DMS79 treated with DMSO at 0.1 percent for 48 hours (cell line): ENCODE results near the gene TCL1A.

Experiments used
- DNase-seq: peaks from one replicate; lab custom pipeline; 2025; lab: John Stamatoyannopoulos, UW

The TCL1A gene

GRCh38 chr14:95705518-95705917 lies 8.4 kb downstream of the TCL1A start:
- no peak for DNase-seq

DNA sequence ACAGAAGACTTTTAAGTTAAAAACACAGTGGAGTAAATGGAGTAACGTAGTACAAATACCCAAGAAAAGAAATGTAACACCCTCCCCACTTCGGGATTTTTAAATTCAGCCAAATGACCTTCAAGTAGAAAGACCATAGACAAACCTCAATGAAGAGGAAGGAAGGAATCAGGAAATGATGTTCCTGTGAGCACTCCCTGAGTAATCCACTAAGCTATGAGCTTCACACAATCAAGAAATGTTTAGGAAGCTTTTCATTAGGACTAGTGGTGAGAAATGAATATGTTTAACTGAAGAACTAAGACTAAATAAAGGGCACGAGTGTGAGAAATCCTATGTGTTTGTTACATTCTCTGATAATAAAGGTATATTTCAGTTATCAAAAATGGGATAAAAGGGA lies 10.1 kb downstream of the TCL1A start:
- no peak for DNase-seq

GRCh38 chr14:95703341-95703740 lies 10.6 kb downstream of the TCL1A start:
- no peak for DNase-seq

DNA sequence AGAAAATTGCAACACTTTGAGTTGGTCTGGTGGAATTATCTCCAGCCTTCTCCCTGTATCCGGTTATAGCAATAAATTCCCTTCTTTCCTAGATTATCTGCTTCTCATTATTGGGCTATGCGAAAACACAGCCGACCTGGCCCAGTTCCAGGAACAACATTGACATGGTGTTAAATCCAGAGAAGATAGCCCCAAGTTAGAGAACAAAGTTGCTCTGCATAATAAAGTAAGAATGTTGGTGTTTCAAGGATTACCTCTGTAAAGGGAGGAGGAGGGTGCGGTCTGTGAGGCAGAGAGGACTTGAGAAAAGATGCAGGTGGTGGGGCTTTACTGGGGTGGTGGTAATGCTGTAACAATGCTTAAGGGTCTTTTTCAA lies 12.1 kb downstream of the TCL1A start:
- DNase-seq, result no peak

- no peak for DNase-seq
These were observed 13.5 kb downstream of the TCL1A start for GRCh38 chr14:95700221-95700976.

DNA sequence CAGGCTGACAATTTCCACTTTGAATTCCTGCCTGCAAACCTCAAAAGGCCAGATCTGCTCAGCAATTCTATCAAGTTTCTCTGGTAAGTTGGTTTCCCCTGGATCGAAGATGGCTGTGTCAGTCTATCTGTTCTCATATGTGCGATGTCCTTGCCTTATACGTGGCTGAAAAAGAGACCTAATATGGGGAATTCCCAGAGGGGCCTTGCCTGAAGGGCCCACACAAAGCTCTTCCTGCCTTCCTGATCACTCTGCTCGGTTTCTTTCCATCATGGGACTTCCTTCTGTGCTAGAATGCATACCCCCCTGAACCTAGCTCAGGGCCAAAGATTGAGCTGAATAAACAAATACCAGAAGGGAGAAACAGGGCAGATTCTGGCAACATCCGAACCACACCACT lies 14.5 kb downstream of the TCL1A start:
- DNase-seq, result no peak

DNA sequence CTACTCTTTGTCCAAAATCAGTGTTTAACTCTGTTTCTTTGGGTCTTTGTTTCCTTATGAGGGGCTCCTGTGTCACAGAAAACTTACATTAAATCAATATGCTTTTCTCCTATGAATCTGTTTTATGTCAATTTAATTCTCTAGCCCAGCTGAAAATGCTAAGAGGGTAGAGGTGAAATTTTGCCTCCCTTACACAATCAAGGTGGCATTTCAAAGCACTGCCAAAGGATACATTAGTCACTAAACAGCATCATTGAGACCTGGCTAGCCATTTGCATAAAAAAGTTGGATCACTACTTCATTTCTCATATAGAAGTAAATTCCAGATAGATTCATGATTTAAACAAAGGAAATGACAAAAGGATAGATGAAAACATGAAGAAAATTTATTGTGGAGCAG lies 15.6 kb downstream of the TCL1A start:
- no peak for DNase-seq

DNA sequence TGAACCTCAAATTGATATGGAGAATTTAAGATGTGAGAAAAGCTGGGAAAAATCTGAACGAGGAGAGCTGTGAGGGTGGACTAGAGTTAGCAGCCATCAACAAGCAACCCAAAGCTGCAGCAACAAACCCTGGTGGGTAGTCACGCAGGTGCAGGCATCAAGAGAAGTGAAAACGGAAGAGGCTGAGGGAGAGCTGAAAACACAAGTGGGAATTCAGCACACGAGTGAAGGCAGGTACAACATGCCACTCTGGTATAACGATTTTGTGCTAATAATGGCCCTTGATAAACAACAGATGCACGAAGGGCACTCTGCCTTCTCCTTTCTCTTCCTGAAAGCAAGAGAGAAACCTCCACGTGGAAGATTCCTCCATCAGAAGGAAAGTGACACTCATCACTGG lies 16.2 kb downstream of the TCL1A start:
- peak; percentile 23 for DNase-seq

DNA sequence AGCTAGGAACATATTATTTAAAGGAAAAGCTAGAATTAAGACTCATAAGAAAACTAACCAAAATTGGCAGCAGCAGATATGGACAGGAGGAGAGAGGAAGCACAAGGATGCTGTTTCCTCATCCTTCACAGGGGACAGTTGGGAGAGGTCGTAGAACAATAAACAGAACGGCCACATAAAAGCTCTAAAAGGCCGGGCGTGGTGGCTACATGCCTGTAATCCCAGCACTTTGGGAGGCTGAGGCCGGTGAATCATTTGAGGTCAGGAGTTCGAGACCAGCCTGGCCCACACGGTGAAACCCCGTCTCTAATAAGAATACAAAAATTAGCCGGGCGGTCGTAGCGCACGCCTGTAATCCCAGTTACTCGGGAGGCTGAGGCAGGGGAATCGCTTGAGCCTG lies 17.2 kb downstream of the TCL1A start:
- DNase-seq, result no peak

DNA sequence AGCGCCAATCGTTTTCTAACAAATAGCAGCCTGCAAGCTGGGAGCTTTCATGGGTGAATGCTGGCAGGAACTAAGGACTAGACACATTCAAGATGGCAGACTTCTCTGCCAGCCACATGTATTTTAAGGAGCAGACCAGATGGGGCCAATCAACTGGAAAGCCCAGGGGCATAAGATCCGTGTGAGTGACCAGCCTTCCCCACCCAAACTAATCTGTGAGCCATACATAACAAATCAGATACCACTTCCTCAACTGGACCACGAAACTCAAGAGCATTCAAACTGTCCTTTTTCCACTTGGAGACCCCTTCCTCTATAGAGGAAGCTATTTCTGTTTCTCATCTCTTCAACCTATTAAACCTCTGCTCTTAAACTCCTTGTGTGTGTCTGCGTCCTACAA lies 18.0 kb downstream of the TCL1A start:
- DNase-seq, result no peak

DNA sequence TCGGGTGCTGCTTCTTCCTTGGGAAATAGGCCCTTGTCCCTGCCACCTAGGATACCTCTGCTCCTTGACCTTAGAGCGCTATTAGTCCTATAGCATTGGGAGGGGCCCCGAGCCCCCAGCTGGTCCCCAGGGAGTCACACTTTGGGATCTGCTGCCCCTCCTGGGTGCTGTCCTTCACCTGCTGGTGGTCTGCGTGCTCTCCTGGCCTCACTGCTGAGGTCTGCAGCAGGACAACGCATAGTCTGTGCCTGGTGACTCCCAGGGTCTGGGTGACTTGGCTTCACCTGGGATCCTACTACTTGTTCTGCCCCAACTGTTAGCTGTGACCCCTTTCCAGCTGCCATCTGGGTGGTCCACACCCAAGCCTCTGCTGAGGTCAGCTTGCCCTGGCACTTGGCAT lies 18.9 kb downstream of the TCL1A start:
- no peak for DNase-seq

DNA sequence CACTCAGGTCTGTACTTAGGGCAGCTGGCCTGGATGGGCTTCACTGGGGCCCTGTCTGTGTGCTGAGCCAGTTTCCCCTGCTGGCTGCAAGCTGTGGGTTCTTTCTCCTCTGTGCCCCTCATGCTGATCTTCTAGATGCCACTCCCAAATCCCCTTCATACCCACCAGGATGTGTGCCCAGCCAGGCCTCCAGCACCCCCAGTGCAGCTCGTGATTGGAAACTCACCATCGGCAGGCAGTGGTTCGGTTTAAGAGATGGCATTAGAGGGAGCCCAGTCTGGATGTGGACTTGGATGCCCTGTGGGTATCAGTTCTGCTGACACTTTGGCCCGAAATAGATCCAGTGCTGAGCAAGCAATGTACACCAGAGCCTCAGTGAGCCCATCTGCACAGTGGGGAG lies 21.8 kb downstream of the TCL1A start:
- no peak for DNase-seq

DNA sequence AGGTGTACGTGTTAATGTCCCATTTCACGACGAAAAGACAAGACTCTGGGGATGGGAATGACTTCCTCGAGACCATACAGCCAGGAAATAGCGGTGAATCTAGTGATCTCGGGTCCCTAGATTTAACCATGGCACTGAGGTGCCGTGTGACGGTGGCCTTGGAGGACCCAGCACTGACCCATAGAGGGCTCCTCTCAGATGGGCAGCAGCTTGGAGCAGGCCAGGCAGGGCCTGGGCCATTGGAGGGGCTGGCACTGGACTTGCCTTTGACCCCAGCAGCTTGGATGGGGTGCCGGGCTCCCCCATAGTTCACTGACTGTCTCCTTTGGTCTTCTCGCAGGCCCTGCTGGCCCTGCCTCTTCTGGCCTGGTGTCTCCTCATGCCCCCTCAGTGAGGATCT lies 22.3 kb downstream of the TCL1A start:
- no peak for DNase-seq

DNA sequence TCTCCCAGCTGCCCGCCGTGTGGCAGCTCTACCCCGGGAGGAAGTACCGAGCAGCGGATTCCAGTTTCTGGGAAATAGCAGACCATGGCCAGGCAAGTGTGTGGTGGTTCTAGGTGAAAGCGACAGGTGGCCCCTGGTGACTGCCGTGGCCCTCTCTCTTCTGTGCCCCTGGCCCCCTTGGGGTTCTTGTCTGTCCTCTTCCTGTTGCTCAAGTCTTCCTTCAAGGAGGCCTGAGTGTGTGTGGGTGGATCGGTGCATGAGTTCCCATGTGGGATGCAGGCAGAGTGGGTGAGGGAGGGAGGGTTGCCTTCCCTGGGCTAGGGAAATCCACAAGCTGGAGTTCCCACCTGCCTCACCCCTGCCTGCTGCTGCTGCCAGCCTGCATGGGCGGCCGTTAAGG lies 23.1 kb downstream of the TCL1A start:
- no peak for DNase-seq

- no peak for DNase-seq
These were observed 24.5 kb downstream of the TCL1A start for GRCh38 chr14:95689441-95689840.

DNA sequence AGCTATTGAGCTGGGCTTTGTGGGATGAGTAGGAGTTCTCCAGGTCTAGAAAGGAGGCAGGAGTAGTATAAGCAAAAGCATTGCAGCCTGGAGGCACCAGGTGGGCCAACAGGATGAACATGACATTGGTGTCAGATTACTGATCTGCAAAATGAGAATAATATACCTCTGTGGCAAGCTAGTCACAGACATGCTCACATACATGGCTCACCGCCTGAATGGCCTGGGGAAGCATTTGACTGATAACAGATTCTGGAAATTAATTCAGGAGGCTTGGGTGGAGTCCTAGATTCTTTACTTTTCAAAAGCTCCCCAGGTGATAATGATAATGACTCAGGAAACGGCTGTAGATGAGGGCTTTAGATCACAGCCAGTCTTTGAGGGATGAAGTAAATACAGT lies 27.0 kb downstream of the TCL1A start:
- no peak for DNase-seq

DNA sequence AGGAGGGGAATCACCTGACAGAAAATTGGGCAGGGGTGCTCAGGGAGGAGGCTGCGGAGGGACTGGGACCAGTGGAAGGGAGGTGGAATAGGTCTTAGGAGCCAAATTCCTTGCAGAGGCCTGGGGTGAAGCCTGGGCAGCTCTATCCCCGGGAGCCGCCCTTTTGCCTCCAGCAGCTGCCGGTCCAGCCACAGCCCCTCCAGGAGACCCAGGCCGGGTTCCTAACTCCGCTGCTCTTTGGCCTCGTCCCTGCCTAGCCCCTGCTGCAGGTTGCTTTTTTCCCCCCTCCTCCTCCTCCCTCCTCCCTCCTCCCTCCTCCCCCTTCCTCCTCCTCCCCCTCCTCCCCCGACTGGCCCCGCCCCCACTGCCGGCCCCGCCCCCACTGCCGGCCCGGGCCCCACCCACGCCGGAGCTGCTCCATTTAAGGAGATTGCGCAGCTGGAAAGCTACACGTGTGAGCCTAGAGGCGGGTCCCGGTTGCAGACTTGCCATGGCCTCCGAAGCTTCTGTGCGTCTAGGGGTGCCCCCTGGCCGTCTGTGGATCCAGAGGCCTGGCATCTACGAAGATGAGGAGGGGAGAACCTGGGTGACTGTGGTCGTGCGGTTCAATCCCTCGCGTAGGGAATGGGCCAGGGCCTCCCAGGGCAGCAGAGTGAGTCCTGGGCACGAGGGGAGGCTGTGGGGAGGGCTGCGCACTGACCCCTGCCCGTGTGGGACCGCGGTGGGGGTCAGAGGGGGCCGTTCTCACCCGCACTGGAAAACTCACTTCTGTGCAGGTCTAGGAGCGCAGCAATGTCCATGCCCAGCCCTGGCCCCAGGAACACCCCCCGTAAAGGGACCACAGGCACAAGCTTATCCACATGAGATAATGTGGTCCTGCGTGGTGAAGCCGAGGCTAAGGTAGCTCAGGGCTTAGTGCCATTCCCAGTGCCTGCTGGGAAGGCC lies 27.7 kb downstream of the TCL1A start, which contains the start of gene TCL1B:
TCL1B (plus strand) TSS at position 449 of the 945 bp plus-strand sequence; CDS start at position 491, 42 bp downstream.
- DNase-seq, result no peak

- no peak for DNase-seq
These were observed 30.1 kb downstream of the TCL1A start for GRCh38 chr14:95683793-95684192.

- DNase-seq, result no peak
These were observed 32.8 kb downstream of the TCL1A start for GRCh38 chr14:95681153-95681552.

DNA sequence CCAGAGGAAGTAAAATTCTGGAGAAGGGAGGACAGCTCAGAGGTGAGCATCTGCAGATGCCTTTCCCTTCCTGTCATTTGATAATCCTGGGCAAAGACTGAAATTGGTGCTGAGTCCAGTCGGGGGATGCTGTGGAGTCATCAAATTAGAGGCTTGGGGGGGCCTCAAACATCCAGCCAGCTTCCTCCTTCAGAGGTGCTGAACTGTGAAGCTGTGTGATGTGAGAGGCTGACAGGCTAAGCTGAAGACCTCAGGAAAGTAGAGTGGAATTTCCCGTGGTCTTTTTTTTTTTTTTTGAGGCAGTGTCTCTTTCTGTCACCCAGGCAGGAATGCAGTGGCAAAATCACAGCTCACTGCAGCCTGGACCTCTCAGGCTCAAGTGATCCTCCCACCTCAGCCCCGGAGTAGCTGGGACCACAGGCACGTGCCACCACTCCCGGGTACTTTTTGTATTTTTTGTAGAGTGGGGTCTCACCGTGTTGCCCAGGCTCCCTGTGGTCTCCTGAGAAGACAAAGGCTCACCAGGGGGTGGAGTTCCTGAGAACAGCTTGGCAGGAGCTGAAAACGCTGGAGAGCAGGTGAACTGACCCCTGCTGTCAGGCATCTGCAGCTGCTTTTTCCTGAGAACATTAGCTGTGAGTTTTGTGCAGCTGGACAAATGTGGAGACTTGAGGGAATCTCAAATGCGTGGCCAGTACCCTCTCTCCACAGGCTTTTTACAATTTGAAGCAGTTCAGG lies 33.8 kb downstream of the TCL1A start:
- DNase-seq, result peak; percentile 51

DNA sequence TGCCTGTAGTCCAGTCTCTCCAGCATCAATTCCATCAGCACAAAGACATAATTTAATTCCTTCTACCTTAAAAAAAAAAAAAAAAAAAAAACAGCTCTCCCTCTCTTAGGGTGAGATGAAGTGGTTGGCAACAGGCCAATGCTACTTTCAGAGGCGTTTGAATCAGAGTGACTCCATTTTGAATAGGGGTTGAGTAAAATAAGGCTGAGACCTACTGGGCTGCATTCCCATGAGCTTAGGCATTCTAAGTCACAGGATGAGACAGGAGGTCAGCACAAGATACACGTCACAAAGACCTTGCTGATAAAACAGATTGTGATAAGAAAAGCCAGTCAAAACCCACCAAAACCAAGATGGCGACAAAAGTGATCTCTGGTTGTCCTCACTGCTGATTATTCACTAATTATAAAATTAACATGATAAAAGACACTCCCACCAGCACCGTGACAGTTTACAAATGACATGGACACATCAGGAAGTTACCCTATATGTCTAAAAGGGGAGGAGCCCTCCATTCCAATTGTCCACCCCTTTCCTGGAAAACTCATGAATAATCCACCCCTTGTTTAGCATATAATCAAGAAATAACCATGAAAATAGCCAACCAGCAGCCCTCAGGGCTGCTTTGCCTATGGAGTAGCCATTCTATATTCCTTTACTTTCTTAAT lies 34.6 kb downstream of the TCL1A start:
- peak; percentile 72 for DNase-seq
